ENCODE results near the gene IRAK2. TPM values are rescaled to one million over a fixed set of nuclear protein-coding genes. Genes with fewer than 3 reads are reported as not detected.

The IRAK2 gene
- total RNA-seq, 1 donor from 2014 or later = 2.0 TPM

DNA sequence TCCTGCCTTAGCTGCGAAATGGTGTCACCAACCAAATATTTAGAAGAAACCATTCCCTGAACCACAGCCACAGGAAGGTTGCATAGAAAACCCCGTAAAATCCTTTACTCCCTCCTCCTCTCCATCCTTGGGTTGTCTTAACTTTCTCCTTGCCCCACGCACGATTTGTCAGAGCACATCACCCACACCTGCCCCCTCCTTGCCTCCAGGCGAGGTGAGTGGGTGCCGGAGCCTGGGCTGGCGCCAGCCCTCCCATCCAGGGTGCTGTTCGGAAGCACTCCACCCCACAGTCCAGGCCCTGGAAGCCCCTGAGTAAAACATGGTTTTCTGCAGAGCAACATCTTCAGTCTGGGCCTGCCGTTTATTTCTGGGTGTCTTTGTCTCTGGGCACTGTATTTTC lies 124.4 kb downstream of the IRAK2 start:
- intact Hi-C loops (cut with micrococcal nuclease) = no loop called here
- TF ChIP-seq, protein P1, sequence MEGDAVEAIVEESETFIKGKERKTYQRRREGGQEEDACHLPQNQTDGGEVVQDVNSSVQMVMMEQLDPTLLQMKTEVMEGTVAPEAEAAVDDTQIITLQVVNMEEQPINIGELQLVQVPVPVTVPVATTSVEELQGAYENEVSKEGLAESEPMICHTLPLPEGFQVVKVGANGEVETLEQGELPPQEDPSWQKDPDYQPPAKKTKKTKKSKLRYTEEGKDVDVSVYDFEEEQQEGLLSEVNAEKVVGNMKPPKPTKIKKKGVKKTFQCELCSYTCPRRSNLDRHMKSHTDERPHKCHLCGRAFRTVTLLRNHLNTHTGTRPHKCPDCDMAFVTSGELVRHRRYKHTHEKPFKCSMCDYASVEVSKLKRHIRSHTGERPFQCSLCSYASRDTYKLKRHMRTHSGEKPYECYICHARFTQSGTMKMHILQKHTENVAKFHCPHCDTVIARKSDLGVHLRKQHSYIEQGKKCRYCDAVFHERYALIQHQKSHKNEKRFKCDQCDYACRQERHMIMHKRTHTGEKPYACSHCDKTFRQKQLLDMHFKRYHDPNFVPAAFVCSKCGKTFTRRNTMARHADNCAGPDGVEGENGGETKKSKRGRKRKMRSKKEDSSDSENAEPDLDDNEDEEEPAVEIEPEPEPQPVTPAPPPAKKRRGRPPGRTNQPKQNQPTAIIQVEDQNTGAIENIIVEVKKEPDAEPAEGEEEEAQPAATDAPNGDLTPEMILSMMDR (IDR thresholded peaks at IDR 0.05; ENCODE audit: borderline replicate concordance) = no peak
- H3K36me3 ChIP-seq = peaks cover 60% of the 10 kb centered on the region

DNA sequence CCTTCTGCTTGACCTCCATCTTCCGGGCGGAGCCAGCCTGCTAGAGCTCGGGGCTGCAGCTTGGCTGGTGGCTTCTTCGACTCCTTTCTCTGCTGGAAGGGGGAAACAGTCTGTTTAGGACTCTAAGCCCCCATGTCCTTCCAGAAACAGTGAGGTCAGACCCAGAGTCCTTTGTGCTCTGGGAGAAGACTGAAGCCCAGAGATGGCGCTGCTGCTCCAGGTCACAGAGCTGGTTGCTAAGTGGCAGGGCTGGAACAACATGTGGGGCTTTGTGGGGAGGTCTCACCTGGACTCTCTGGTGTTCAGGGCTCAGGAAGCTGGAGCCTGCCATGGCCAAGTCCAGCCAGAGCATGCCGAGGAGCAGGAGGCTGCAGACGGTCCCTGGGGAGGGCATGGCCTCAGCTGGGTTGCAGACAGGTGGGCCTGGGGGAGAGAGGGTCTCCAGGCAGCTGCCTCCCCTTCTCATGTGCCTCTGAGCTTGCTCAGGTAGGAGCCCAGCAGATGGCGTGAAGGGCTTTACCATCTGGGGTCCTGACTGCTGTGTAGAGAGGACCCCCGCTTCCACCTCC lies 125.2 kb downstream of the IRAK2 start:
- Histone ChIP-seq H3K36me3 (peaks cover 59% of the 10 kb centered on the region), H3K27me3 (ENCODE audit: low read depth) (no peaks in the 10 kb centered on the region), H3K4me1 (peaks cover 12% of the 10 kb centered on the region), H3K4me3 (no peak overlapping the region), H3K9me3 (replicated peaks) (no peaks in the 10 kb centered on the region), H3K27ac (replicated peaks) (no peak overlapping the region)
- no peak for DNase-seq
- TF ChIP-seq, protein P1 (IDR thresholded peaks at IDR 0.05; ENCODE audit: borderline replicate concordance) = no peak
- intact Hi-C loops (cut with micrococcal nuclease) = no loop called here

More for the DNA sequence above, 124.4 kb downstream of the IRAK2 start:
- no peaks in the 10 kb centered on the region for H3K9me3 ChIP-seq (replicated peaks)
- H3K27me3 ChIP-seq (ENCODE audit: low read depth) = no peaks in the 10 kb centered on the region
- H3K4me3 ChIP-seq = no peak overlapping the region
- DNase-seq = no peak
- peaks cover 12% of the 10 kb centered on the region for H3K4me1 ChIP-seq
- no peak overlapping the region for H3K27ac ChIP-seq (replicated peaks)

DNA sequence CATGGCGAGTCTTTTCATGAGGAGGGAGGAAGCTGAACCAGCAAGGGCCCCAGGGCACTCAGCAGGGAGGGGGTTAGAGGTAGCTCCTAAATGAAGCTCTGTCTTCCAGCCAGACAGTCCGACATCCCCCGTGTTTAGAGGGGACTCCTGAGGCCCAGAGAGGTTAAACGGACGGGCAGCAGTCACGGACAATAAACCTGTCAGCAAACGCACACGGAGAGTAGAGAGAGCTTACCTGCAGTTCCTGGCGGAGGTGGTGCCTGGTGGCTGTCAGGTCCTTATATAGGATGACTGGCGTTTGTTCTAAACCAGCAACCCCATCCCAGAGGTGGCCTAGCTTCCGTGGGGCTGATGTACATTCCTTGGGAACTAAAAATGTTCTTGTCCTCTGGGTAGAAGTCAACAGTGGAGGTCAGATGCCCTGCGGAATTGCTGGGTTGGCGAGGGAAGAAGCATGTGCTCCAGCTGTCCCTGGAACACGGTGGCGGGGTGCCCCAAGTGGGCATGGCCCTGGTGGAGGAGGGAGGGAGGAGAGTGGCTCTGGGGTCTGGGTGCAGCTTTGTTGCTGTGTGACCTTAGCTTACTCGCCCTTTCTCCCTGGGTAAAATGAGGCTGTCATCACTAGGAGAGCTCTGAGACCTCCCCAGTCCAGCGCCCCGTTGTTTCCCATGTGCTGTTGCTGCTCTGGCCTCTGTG lies 125.9 kb downstream of the IRAK2 start:
- no peak for DNase-seq
- peaks cover 54% of the 10 kb centered on the region for H3K36me3 ChIP-seq
- H3K27me3 ChIP-seq (ENCODE audit: low read depth) = no peaks in the 10 kb centered on the region
- H3K9me3 ChIP-seq (replicated peaks) = no peaks in the 10 kb centered on the region
- no peak overlapping the region for H3K4me3 ChIP-seq
- TF ChIP-seq, protein P1 (IDR thresholded peaks at IDR 0.05; ENCODE audit: borderline replicate concordance) = no peak
- H3K4me1 ChIP-seq = peaks cover 12% of the 10 kb centered on the region
- intact Hi-C loops (cut with micrococcal nuclease) = no loop called here
- H3K27ac ChIP-seq (replicated peaks) = no peak overlapping the region

DNA sequence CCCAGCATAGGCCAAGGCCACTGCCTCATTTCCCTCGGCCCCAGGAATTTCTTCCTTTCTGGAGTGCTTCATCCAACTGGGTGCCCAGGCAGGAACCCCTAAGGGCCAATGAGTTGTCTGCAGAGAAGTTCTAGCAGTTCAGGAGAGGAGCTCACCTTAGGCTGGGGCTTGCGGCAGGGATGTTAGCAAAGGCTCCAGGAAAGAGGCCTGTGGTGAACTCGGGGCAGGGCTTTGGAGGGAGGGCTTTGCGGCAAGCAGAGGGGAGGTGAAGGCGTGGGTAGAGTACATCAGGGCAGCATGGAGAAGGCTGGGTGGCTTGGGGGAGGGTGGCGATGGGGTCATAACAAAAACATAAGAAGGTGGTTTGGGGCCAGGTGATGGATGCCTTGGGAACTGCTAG lies 126.9 kb downstream of the IRAK2 start:
- H3K4me1 ChIP-seq = peaks cover 12% of the 10 kb centered on the region
- H3K27ac ChIP-seq (replicated peaks) = no peak overlapping the region
- no peak for DNase-seq
- peaks cover 53% of the 10 kb centered on the region for H3K36me3 ChIP-seq
- H3K9me3 ChIP-seq (replicated peaks) = no peaks in the 10 kb centered on the region
- H3K27me3 ChIP-seq (ENCODE audit: low read depth) = no peaks in the 10 kb centered on the region
- TF ChIP-seq, protein P1 (IDR thresholded peaks at IDR 0.05; ENCODE audit: borderline replicate concordance) = no peak
- intact Hi-C loops (cut with micrococcal nuclease) = no loop called here
- no peak overlapping the region for H3K4me3 ChIP-seq

DNA sequence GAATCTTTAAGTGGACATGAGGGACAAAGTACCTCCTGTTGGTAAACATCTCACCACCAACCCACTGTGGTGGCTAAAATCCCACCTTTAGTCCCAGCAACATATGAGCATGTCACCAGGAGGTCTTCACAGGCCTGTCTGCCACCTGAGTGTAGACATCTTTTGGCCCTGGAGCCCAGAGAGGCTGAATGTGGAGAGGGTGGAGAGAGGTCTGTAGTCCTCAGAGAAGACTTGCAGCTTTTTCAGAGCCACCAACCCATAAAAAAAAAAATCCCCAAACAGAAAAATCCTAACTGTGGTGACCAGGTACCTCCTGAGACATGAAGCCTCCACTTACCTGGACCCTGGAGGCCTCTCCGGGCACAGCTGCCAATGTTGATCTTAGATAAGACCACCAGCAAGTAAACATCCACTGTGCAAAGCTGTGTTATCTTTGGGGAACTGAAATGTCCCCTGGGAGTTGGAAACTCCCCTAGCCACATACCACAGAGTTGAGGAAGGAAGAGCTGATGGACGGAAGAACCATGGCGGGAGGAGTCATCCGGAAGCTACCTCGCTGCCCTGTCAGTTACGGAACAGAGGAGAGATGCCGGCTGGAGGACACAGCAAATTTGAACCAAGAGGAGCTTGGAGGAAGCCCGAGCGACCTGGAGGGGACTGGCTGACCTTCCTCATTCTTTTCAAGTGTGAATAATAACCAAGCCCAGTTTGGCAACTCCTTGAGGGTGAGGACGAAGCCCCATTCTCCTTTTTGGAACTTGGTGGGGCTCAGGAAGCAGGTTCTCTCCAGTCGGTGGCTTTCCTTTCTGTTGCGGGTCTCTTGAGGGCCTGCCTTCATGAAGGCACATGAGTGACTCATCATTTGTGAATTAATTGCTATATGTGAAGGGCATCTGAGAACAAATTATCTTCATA lies 128.0 kb downstream of the IRAK2 start, which contains the start of gene GHRL:
TSS of gene GHRL (minus strand) at position 443 of the 915 bp plus-strand sequence. CDS start 2,767 bp downstream, outside the sequence.
- Histone ChIP-seq H3K27ac (replicated peaks) (no peak within 1 kb of the TSS), H3K36me3 (peaks cover 48% of the 10 kb centered on the region), H3K9me3 (replicated peaks) (no peaks in the 10 kb centered on the region), H3K27me3 (ENCODE audit: low read depth) (no peaks in the 10 kb centered on the region), H3K4me1 (peaks cover 12% of the 10 kb centered on the region), H3K4me3 (no peak within 1 kb of the TSS)
- TF ChIP-seq, protein P1 (IDR thresholded peaks at IDR 0.05; ENCODE audit: borderline replicate concordance) = no peak
- intact Hi-C loops (cut with micrococcal nuclease) = no loop called here
- no peak for DNase-seq

Data from left ventricle myocardium inferior (tissue), 1 donor.